Fibroblast of mammary gland (primary cell): ENCODE results near the gene SLC25A11.

ENCODE experiments used
- DNase-seq: peaks from one replicate; pipeline ENCODE4 v3.0.0-alpha.2; 2010; ENCODE audit warnings: low read depth
- H3K4me3 ChIP-seq: 2 replicates; pipeline ENCODE4 v1.5.1; 2011; ENCODE audit warnings: low read depth, mild to moderate bottlenecking, low read length, moderate library complexity; ENCODE audit not compliant: control insufficient read depth
- TF ChIP-seq, protein P1 (sequence below): conservative IDR thresholded peaks from 2 replicates; pipeline ENCODE4 v1.5.1; 2011; ENCODE audit warnings: low read depth, low read length, inconsistent platforms; ENCODE audit not compliant: control insufficient read depth, insufficient read depth

Gene SLC25A11

GRCh38 chr17:4893721-4894560 lies 45.9 kb downstream of the SLC25A11 start:
- H3K4me3 ChIP-seq = no peak overlapping the region
- TF ChIP-seq, protein P1, sequence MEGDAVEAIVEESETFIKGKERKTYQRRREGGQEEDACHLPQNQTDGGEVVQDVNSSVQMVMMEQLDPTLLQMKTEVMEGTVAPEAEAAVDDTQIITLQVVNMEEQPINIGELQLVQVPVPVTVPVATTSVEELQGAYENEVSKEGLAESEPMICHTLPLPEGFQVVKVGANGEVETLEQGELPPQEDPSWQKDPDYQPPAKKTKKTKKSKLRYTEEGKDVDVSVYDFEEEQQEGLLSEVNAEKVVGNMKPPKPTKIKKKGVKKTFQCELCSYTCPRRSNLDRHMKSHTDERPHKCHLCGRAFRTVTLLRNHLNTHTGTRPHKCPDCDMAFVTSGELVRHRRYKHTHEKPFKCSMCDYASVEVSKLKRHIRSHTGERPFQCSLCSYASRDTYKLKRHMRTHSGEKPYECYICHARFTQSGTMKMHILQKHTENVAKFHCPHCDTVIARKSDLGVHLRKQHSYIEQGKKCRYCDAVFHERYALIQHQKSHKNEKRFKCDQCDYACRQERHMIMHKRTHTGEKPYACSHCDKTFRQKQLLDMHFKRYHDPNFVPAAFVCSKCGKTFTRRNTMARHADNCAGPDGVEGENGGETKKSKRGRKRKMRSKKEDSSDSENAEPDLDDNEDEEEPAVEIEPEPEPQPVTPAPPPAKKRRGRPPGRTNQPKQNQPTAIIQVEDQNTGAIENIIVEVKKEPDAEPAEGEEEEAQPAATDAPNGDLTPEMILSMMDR = no peak
- no peak for DNase-seq

GRCh38 chr17:4893272-4893671 lies 46.6 kb downstream of the SLC25A11 start:
- TF ChIP-seq, protein P1 = no peak
- no peak overlapping the region for H3K4me3 ChIP-seq
- no peak for DNase-seq

- TF ChIP-seq, protein P1 = no peak
- no peak overlapping the region for H3K4me3 ChIP-seq
- no peak for DNase-seq
These were observed 47.2 kb downstream of the SLC25A11 start for GRCh38 chr17:4892499-4893221.

DNA sequence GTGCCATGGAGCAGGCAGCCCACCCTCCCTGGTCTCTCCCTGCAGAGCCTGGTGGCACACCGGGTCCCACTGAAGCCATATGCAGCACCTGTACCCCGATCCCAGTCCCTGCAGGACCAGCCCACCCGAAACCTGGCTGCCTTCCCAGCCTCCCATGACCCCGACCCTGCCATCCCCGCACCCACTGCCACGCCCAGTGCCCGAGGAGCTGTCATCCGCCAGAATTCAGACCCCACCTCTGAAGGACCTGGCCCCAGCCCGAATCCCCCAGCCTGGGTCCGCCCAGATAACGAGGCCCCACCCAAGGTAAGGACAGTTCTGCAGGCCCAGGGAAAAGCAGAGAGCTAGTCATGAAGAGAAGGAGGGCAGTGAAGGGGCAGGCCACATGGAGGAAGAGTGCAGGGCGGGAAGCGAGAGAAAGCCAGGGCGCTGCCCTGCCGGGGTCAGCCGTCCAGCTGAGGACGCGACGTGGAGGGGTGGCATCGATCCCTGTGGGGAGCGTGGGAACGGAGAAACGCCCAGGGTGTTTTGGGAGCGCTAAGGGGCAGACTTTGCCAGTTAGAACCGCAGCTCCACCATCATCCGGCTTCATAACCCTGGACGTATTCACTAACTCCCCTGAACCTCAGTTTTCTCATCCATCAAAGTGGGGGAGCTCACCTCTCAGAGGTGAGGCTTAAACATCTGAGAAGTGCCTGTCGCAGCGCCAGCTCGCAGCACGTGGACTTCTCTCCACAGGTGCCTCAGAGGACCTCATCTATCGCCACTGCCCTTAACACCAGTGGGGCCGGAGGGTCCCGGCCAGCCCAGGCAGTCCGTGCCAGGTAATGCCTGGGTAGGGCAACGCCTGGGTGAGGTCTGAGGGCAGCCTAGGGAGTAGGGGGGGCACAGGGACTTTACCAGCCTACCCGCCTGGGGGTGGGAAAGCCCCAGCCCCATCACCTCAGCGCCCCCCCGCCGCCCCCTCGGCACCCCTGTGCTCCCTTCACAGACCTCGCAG lies 48.1 kb downstream of the SLC25A11 start:
- no peak for DNase-seq
- TF ChIP-seq, protein P1 = no peak
- no peak overlapping the region for H3K4me3 ChIP-seq

- TF ChIP-seq, protein P1 = no peak
- no peak for DNase-seq
- H3K4me3 ChIP-seq = no peak overlapping the region
These were observed 52.3 kb downstream of the SLC25A11 start for GRCh38 chr17:4887581-4887980.
